ENCODE data around the gene PANX2.
"Not testable (repeated sequence)": the region's sequence is repeated elsewhere in the genome, so short reads cannot be mapped to it uniquely, and the experiment has no call there.

Gene PANX2

DNA sequence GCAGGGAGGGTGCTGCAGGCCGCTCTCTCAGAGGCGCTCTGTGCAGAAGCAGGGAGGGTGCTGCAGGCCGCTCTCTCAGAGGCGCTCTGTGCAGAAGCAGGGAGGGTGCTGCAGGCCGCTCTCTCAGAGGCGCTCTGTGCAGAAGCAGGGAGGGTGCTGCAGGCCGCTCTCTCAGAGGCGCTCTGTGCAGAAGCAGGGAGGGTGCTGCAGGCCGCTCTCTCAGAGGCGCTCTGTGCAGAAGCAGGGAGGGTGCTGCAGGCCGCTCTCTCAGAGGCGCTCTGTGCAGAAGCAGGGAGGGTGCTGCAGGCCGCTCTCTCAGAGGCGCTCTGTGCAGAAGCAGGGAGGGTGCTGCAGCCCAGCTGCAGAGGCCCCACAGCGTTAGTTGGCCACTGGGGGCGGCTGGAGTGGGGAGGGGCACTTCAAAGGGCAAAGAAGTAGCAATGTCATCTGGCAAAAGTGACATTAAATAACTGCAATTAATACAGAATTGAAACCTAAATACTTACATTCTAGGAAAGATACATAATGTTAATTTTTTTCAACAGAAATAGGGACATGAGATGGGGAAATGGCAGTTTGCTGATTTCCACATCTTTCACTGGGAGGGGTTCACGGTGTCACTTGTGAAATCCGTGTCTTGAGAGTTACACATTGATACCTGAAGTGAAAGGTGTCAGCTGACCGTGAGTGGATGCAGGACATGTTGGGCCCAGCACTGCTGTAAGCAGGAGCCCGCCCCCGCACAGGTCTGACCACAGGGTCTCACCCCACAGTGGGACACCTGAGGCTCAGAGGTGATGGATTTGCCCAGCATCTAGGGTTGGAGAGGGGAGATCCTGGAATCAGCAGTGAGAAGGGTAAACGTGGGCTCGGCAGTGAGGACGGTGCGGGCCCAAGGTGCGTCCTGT is 23.0 kb upstream of the PANX2 start:
- not testable (repeated sequence) for DNase-seq

DNA sequence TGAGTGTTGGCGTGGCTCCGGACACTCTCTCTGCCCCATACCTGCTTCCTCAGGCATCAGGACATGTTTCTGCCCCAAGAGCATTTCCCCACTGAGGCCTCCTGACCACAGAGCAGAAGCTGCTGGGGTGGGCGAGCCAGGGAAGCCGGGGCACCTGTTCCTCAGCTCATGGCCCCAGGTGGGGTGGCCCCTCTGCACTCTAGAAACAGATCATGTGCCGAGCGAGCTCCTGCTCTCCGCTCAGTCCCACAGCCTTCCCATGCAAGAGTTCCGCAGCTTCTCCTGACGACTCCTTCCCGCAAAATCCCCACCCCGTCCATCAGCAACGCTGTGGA is 22.4 kb upstream of the PANX2 start:
- no peak for DNase-seq

DNA sequence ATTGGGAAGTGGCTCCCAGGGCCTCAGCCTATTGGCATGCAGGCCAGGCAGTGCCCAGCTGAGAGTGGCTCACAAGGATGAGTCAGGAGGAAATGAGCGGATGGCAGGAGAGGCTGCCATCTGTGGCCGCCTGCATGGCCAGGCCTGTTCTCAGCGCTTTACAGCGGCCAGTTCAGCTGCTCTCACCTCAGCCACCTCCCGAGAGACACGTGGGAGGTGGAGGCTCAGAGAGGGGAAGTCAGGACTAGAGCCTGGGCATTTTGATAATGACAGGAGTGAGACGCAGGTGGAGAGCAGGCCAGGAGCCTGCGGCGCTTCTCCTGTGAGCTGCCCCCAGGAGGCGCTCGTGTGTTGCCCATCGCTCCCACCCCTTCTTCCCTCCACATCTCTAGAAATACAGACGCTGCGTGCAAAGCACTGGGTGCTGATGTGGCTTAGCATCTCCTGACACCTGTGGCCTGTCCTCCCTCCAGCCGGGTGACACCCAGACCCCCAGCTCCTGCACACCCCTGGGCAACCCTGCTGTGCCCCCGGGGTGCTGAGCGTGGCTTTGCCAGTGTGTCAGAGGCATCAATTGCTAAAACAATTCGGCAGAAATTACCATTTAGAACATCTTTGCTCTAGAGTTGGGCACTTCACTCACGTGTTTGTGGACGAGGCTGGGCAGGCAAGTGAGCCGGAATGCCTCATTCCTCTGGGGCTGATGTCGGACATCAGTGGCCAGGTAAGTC is 21.4 kb upstream of the PANX2 start:
- peak; percentile 86 for DNase-seq

DNA sequence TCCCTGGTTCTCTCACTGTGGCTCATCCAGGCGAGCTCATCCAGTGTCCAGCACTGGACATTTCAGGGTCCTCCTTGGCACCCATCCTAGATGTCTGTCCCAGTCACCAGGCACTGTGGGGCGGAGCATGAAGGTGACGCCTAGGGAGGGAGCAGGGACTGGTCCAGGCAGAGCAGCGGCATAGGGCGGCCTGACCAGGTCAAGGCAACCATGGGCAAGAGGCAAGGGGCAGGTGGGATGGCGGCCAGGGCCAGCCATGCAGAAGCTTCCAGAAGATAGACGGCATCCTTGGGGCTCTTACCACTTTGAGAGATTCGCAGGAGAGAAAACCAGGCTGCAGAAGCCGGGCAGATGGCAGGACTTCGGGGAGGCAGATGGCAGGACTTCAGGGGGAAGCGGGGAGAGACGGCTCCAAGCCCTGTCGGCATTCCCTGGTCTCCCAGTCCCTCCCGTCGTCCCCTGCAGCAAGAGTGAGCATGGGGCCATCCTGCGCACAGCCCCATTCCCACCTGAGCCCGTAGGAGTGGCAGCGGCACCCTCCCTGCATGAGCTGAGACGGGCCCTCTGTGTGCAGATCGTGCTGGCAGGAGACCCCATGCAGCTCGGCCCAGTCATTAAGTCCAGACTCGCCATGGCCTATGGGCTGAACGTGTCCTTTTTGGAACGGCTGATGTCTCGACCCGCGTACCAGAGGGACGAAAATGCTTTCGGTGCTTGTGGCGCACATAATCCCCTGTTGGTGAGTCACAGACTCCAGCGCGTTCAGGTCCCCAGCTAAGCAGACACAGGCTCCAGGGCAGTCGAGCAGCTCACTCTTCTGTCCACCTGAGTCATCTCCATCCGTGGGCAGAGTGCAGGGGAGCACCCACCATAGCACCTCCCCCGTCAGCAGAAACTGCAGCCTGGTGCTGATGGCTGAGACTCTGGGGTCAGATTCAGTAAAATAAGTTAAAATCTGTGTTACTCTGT is 20.1 kb upstream of the PANX2 start:
- peak; percentile 86 for DNase-seq

DNA sequence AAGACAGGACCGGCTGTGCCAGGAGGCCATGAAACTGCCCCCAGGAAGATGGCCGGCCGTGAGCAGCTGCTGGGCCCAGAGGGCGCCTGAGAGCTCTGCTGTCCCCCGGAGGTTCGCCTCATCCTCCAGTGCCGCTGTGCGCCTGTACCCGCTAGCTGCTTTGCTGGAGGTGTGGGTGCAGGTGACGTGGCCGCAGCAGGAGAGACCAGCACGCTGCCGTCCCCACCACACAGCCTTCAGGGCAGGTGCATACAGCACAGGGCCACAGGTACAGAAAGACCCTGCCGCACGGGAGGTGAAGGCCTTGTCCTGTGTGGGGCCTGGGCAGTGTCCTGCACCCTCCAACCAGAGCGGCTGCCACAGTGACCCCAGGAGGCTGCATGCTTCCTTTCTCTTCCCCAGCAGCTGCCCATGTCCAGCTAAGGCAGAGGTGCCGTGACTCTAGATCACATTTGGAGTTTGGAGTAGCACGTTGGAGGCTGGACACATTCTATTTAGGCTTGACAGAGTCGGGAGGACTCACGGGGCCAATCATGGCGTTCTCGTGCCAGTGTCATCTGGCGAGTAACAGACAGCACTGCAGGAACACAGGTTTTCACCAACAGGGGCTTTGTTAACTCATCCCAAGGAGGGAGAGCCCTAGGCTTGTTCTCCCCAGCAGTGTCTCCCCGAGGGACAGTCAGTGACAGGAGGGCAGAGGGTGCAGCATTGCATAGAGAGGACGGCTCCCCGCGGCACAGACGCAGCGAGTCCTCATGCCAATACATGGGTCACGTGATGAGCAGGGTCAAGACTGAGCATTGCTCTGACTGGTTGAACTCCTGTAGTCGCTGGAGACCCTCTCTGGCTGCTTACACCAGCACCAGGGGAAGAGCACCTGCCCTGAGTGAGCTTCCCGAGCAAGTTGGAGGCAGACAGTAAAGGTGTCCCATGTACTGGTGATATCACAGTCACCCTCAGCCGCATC is 18.7 kb upstream of the PANX2 start:
- DNase-seq = no peak

DNA sequence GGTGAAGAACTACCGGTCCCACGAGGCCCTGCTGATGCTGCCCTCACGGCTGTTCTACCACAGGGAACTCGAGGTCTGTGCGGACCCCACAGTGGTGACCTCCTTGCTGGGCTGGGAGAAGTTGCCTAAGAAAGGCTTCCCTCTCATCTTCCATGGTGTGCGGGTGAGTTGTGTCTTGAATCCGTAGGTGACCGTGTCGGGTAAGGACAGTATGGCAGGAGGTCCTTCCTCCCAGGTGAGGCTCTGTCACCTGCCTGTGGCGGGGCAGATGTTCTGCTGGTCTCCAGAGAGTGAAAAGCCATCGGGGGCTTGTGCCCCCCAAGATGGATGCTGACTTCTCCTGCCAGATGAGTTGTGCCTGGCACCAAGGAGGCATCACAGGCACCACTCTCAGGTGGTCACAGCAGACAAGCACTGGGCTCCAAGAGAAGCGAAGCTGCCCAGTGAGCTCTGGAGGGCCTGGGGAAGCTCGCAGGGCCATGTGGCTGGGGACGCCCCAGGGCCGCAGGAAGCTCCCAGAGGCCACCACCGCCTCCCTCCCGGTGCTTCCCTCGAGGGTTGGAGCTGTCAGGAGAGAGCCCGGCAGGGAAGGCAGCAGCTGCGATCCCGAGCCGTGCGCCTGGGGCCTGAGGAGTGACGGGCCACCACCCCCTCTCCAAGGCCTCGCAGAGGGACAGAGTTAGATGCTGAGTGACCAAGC is 17.3 kb upstream of the PANX2 start:
- no peak for DNase-seq

DNA sequence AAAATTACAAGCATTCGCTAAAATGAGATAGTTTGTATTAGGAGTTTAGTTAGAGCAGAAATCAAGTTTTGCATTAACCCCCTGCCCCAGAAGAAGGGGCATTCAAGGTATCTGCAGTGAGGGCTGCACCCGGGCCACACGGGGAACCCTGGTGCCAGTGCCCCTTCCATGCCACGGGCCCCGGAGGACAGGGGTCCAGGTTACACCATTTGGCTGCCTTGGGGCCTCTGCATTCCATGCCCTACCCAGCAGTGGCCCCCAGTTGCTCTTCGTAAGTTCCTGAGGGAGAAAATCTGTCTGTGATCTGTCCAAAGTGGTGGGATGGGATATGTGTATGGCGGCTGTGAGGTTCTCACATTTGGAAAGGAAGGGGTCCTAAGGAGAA is 16.8 kb upstream of the PANX2 start:
- DNase-seq = no peak

DNA sequence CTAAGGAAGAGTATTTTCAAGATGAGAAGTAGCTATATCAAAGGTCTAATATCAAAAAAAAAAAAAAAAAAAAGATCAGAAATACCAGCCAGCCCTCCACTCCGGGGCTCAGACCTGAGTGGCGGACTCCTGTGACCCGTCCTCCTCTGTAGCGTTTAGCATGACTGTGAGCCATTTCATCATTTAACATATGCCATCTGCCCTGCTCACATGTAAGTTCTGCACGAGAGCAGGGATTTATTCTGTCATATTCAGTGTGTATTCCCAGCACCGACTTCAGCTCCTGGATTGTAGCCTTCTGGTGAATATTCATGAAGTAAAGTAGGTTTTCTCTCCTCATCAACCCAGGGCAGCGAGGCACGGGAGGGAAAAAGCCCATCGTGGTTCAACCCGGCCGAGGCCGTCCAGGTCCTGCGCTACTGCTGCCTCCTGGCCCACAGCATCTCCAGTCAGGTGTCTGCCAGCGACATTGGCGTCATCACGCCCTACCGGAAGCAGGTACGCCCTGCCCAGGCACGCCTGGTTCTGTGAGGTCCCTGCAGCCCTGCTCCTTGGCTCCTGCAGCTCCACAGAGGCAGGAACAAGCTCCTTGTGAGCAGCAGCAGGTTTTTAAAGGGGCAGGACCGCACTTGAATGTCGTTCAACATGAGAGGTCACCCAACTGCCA is 12.7 kb upstream of the PANX2 start:
- no peak for DNase-seq

DNA sequence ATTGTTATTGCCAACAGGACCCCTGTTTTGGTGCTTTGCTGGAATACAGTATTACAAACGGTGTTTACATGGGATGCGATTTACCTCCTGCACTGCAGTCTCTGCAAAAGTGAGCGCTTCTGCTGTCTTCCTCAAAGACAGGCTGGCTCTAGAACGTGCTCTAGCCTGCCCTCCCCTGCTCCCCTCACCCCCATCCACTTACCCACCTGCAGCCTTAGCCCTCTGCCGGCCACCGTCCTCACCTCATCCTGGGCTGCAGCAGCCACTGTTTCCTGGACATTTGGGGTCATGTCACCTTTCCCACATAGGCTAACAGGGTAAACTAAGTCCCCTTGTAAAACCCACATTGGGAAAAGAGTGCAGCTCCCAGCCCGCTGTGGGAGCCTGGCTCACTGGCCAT is 9.6 kb upstream of the PANX2 start:
- no peak for DNase-seq

DNA sequence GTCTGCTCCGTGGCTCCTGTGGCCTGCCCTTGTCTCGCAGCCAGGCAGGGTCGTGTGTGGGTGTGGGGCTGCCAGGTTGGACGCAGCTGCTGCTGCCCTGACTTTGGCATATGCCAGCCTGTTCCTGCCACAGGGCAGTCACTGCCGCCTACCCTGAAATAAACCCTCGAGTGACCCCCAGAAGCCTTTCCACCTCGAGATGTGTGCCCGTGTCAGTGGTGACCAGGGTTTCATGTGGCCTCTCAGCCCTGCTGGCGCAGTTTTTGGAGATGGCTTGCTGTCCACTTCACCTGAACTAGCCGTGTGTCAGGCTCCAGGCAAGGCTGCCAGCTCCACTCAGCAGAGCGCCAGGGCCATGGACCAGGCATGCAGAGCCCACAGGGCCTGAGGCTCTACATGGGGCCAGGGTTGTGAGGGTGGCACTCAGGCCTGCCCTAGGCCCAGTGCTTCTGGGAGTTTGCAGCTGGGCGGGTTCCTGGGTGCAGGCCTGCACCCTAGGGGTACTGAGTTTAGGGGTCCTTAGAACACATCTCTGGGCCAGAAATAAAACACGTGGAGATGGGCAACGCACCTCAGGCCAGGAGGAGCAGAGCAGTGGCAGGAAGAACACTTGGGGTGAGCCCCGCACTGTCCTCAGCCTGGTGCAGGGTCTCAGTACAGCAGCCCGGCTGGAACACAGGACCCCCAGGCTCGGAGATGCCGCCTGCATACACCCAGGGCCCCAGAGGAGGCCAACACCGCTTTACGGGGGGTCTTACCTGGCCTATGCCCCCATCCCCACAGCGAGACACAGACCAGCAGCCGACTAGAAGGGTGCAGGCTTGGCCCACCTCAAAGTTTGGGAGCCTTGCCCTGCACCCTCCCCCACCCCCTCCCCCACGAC is 8.8 kb upstream of the PANX2 start:
- DNase-seq = no peak

DNA sequence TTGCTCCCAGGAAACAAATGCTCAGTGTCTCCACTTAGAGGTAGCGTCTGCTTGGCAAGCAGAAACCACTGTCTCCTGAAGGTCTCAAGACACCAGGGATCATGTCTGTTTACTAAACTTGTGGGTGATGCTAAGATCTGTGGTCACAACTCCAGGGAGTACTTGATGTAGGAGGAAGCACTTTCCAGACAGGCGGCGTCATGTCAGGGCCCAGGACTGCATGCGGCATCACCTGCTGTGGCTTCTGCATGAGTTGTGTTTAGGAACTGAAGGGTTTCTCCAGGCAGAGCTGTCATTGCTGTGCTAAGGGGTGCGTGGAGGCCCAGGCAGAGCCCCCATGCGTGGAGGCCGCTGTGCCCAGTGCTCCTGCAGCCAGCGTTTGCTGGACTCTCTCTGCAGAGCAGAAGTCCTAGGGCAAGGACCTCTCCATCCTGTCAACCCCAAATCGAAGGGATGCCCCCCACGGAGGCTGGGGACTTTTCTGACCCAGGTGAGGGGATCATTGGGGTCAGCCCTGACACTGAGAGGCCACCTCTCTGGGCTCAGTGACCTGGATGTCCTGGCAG is 8.1 kb upstream of the PANX2 start:
- no peak for DNase-seq

DNA sequence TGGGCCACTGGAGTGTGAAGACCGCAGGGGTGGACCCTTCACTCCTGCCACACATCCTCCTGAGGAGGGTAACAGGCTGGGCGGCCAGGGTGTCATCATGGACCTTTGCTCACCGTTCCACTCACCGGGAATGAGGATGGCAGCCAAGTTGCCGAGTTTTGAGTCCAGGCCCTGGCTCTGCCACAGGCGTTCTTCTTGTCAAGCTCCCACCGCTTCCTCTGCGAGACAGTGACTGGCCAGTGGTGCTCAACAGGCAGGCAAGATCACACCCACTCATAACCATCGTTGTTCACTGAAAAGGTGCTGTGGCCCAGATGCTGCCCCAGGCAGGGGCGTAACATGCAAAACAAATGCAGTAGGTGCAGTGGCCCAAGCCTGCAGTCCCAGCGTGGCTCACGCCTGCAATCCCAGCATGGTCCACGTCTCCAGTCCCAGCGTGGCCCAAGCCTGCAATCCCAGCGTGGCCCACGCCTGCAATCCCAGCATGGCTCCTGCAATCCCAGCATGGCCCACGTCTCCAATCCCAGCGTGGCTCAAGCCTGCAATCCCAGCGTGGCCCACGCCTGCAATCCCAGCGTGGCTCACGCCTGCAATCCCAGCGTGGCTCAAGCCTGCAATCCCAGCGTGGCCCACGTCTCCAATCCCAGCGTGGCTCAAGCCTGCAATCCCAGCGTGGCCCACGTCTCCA is 5.0 kb upstream of the PANX2 start:
- no peak for DNase-seq

DNA sequence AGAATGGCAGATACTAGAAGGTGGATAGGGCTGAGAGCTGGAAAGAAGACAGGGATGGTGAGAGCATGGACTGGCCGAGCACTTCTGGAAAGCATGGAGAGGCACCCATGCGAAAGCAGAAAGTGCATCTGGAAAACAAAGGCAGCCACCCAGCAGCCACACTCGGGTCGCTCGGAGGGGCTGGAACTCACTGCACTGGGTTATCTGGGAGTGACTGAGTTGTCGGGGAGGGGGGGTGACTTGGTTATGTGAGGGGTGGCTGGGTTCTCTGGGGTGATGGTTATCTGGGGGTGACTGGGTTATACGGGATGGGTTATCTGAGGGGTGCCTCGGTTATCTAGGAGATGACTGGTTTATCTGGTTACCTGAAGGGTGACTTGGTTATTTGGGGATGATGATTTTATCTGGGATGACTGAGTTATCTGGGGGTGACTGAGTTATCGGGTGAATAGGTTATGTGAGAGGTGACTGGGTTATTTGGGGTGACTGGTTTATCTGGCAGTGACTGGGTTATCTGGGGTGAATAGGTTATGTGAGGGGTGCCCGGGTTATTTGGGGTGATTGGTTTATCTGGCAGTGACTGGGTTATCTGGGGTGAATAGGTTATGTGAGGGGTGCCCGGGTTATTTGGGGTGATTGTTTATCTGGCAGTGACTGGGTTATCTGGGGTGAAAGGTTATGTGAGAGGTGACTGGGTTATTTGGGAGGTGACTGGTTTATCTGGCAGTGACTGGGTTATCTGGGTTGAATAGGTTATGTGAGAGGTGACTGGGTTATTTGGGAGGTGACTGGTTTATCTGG is 2.6 kb upstream of the PANX2 start:
- no peak for DNase-seq

DNA sequence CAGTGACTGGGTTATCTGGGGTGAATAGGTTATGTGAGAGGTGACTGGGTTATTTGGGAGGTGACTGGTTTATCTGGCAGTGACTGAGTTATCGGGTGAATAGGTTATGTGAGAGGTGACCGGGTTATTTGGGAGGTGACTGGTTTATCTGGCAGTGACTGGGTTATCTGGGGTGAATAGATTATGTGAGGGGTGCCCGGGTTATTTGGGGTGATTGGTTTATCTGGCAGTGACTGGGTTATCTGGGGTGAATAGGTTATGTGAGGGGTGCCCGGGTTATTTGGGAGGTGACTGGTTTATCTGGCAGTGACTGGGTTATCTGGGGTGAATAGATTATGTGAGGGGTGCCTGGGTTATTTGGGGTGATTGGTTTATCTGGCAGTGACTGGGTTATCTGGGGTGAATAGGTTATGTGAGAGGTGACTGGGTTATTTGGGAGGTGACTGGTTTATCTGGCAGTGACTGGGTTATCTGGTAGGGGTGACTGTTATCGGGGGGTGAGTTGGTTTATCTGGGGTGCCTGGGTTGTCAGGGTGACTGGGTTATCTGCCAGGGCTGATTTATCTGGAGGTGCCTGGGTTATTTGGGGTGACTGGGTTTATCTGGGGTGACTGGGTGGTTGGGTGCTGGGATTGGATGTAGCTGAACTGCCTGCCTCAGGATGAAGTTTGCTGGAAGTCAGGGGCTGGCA is 1.9 kb upstream of the PANX2 start:
- not testable (repeated sequence) for DNase-seq

DNA sequence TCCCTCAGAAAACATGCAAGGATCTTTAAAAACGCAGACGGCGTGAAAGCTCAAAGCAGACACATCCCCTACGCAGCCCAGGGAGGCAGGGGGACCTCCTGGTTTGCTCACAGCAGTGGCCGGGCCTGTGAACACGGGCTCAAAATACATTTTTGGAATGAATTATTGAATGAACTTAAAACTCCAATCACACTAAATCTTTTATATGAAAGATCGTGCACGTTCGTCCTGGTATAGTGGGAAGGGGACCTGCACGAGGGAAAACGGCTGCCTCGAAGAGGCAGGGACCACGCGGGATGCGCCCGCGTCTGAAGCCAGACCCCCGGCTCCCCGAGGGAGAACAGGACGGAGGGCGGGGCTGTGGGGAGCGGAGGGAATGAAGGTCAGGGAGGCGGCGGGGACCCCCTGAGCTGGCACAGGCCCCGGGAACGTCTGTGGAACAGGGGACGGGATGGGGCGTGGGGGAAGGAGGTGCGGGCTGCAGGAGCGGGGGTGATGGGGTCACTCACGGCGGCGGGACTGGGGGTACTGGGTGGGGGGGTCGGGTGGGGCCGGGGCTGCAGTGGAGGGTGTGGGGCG is 1.3 kb upstream of the PANX2 start:
- DNase-seq = no peak

DNA sequence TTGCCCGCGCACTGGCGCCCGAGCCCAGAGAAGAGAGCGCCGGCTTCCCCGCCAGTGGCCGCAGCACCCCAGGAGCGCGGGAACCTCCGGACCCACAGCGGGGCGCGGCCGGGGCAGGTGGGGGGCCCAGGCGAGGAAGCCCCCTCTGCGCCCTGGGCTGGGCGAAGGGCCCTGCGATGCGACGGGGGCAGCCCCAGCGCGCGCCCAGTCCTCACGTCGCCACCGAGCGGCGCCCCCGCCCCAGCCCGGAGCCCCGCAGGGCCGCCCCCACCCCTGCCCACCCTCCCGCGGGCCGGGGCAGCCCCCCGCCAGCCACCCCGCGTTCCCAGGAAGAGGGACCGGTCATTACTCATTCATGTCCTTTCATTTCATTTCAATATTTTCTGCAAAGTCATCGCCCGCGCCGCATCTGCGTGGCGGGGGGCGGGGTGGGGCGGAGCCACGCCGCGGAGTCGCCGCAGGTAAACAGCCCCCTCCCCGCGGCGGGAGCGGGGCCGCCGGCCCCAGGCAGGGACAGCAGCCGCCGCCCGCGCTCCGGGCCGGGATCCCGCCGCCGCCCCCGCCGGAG is 673 bp upstream of the PANX2 start:
- no peak for DNase-seq

Measured in NCI-H1694 (cell line).